CD4-positive, alpha-beta T cell treated with Interferon alpha-2 for 1 hour (primary cell): Measurements from ENCODE around the gene SPOPL.
"Not testable (repeated sequence)": the region's sequence is repeated elsewhere in the genome, so short reads cannot be mapped to it uniquely, and the experiment has no call there.

Source experiments
- DNase-seq, 2 donors: peaks; one replicate each; pipeline ENCODE4 v3.0.0-alpha.2; 2020 to 2022

SPOPL gene

GRCh38 chr2:138495384-138495783, 6.2 kb upstream of the SPOPL start:
- DNase-seq = no peak

GRCh38 chr2:138496096-138496651, 5.4 kb upstream of the SPOPL start:
- no peak for DNase-seq

GRCh38 chr2:138497294-138497693, 4.3 kb upstream of the SPOPL start:
- no peak for DNase-seq

GRCh38 chr2:138499684-138500083, 1.9 kb upstream of the SPOPL start:
- no peak for DNase-seq

GRCh38 chr2:138500592-138501424, 762 bp upstream of the SPOPL start:
- no peak for DNase-seq

DNA sequence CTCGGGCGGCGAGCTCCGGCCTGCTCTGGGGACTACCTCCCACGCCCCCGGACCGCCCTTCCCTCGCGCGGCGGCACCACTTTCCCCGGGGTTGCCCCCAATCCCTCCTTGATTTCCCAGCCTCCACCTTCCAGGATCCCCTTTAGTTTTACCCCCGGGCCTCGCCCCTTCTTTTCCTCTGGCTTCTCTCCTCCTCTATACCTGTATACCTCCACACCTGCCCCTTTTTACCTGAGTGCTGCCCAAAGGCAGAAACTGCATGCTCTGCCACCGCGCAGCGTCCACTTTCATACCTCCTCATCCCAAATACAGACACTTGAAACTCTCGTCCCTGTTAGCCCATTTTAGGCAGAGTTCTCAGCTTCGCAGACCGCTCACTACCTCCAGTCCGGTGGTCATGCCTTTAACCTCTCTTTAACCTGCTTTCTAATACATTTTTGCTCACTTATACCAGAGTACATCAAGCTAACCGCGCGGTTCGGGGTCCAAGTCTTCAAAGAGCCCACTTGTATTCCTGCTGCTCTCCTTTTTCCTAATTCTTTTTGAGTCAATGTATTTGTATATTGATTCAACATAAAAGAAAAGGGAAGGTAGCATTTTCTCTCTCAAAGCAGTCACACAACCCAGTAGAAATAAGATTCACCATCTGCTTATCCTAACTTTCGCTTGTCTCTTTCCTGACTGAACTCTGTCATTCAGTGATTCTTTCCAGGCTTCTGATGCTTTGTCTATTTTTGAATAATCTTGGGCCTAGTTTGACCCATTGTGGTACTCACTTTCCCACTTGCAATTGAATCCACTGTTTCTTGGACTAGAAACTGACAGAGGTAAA, 901 bp downstream of the SPOPL start:
- no peak for DNase-seq

DNA sequence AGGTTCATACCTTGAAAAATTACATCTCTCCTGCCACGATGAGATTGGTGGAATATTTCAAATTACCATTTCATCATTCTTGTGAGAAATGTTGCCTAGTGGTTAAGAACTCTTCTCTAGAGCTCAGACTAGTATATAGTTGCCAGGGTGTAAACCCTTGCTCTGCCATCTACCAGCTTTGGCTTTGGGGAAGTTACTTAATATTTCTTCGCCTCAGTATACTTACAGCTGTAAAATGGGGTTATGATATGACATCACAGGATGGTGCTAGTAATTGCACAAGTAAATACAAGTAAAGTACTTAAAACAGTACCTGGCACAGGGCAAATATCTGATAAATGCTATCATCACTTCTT, 1.5 kb downstream of the SPOPL start:
- DNase-seq = peak in 1 of 2 donors; percentile 35

GRCh38 chr2:138503652-138504051, 2.1 kb downstream of the SPOPL start:
- DNase-seq = no peak

- no peak for DNase-seq
These were observed 2.5 kb downstream of the SPOPL start for GRCh38 chr2:138504092-138504491.

GRCh38 chr2:138504546-138505235, 3.1 kb downstream of the SPOPL start:
- DNase-seq = no peak

GRCh38 chr2:138507267-138507666, 5.7 kb downstream of the SPOPL start:
- DNase-seq = no peak

DNA sequence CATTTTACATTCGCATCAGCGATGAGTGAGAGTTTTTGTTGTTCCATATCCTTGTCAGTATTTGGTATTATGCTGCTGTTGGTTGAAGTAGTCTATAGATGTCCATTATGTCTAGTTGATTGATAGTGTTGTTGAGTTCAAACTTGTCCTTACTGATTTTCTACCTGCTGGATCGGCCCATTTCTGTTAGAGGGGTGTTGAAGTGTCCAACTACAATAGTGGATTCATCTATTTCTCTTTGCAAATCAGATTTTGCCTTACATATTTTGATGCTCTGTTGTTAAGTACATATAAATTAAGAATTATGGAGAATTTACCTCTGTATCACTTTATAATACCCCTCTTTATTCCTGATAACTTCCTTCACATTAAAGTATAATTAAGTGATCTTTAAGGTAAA, 8.7 kb downstream of the SPOPL start:
- no peak for DNase-seq

DNA sequence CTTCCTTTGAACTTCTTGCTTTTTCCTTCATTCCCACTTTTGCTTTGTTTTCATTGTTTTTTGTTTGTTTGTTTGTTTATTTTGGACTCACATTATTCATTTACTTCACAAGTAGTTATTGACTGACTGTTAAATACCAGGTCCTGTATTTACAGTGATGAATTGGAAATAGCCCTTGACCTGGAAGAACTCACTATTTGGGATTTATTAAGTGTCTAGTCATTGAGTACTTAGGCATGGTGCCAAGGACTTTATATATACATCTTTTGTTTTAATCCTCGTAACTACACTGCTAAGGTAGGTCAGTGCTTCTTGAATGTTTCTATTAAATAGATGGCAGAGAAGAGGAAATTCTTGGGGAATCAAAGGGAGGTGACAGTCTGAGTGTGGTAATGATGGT, 11.1 kb downstream of the SPOPL start:
- DNase-seq = no peak

- no peak for DNase-seq
These were observed 12.6 kb downstream of the SPOPL start for GRCh38 chr2:138514173-138514572.

DNA sequence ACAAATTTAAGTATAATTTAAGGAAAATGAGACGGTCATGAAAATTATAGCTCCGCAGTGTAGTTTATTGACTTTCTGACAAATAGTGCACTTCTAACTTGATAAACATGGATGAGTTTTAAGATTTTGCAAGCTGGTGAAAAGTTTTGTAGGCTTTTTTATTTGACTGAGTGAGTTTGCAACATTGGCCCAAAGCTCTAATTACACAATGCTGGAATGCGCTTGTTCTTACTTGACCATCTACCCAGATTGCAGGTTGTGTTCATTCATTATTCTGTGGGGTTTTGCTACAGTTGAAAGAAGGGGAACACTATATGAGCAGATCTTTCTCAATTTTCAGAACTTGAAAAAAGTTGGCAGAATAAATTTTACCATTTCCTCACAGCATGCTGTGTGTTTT, 13.5 kb downstream of the SPOPL start:
- no peak for DNase-seq

DNA sequence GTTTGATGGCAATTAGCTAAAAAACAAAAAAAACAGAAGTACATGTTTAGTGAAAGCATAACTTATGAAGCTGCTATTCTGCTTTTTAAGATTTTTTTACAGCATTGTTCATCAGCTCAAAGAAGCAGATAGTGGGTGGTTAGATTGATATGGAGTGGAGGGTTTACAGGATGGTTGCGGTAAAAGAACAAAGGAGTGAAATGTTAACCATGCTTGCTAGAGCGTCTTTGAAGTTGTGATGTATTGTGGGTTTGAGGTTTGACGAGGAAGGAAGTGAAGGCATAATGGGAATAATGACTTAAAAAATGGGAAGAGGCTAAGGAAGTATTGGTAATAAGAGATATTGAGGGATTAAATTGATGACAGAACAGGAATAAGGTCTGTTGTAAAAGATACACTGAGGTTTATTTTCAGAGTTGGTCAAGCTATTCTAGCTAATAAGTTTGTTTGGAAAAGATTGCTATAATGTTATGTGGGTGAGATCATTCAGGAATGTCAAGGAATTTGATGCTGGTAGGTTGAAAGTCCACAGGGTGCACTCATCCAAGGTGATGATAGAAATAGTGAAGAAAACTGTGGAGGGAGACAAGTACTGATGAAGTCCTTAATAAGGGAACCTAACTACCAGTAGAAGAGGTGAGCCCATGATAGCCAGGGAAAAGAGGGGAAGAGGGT, 14.6 kb downstream of the SPOPL start:
- peak in 1 of 2 donors; percentile 29 for DNase-seq

DNA sequence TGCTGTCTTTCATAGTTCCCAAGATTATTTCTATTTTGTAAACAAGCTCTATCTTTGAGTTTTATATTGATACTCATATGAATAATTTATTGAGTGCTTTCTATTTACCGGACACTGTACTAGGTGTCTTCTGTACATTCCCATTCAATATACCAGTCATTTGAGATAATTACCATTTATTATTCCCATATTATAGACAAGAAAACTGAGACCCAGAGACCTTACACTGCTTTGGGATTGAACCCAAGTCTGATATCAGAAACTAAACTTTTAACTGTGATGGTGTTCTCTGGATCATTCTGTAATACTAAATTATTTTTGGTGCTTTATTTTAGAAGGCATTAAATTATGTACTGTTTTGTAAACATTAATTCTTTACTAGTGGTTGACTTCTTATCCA, 17.3 kb downstream of the SPOPL start:
- DNase-seq = no peak

DNA sequence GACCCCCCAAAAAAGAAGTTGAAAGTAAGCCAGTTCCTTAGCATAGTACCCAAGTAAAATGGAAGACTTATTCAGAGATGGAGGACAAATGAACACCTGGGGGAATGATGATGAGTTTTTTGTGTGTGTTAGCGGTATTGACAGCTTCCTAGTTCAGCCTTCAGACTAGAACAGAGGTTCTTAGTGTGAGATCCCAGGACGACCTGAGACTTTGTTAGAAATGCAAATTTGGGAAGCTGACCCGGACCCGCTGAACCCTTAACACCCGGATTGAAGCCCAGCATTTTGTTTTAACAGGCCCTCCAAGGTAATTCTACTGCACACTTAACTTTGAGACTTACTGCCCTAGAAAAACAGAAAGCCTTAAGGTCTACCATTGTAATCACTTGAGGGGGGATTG, 20.3 kb downstream of the SPOPL start:
- no peak for DNase-seq

DNA sequence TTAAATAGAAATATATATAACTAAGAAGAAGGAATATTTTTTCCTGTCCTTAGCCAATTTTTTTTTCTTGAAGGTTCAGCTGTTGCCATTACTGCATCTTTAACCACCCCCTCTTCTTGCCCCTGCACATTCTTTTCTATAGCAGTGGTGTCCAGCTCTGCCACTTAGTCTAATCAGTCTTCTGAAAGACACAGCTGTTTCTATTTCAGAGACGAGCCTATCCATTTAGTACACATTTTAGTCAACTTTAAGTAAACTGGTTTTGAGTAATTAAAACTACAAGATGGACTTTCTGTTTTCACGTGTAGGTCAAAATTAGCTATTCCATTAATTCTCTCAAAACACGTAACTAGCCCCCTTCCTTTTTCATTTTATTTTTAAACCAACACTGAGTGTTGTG, 21.0 kb downstream of the SPOPL start:
- DNase-seq = no peak

DNA sequence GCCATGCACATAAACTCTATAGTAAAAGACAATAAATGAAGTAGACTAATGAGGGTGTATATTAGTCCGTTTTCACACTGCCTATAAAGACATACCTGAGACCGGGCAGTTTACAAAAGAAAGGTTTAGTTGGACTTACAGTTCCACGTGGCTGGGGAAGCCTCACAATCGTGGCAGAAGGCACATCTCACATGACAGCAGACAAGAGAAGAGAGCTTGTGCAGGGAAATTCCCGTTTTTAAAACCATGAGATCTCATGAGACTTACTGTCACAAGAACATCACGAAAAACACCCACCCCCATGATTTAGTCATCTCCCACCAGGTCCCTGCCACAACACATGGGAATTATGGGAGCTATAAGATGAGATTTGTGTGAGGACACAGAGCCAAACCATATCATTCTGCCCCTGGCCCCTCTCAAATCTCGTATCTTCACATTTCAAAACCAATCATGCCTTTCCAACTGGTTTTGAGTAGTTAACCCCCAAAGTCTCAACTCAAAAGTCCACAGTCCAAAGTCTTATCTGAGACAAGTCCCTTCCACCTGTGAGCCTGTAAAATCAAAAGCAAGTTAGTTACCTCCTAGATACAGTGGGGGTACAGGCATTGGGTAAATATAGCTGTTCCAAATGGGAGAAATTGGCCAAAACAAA, 21.6 kb downstream of the SPOPL start:
- not testable (repeated sequence) for DNase-seq

- not testable (repeated sequence) for DNase-seq
These were observed 22.1 kb downstream of the SPOPL start for GRCh38 chr2:138523673-138524042.

GRCh38 chr2:138524353-138524752, 22.8 kb downstream of the SPOPL start:
- not testable (repeated sequence) for DNase-seq
